NOMO-1 treated with dmso at 0.1 percent for 144 hours (cell line): ENCODE measurements around the gene ZDHHC15.
"Not testable (repeated sequence)": the region's sequence is repeated elsewhere in the genome, so short reads cannot be mapped to it uniquely, and the experiment has no call there.

Experiments used
- DNase-seq: peaks from one replicate; lab custom pipeline; 2025; ENCODE audit not compliant: unreplicated experiment; lab: John Stamatoyannopoulos, UW

ZDHHC15 gene, protein sequence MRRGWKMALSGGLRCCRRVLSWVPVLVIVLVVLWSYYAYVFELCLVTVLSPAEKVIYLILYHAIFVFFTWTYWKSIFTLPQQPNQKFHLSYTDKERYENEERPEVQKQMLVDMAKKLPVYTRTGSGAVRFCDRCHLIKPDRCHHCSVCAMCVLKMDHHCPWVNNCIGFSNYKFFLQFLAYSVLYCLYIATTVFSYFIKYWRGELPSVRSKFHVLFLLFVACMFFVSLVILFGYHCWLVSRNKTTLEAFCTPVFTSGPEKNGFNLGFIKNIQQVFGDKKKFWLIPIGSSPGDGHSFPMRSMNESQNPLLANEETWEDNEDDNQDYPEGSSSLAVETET

GRCh38 chrX:75522565-75523431 lies at the start of gene ZDHHC15:
Gene ZDHHC15, minus strand, starts transcription at chrX:75523037. Its CDS starts 13 bp downstream, at chrX:75523024.
- DNase-seq, result no peak

- not testable (repeated sequence) for DNase-seq
Measured at GRCh38 chrX:75560544-75560943, 37.7 kb upstream of the ZDHHC15 start.

- no peak for DNase-seq
Measured at GRCh38 chrX:75547783-75548182, 24.9 kb upstream of the ZDHHC15 start.

DNA sequence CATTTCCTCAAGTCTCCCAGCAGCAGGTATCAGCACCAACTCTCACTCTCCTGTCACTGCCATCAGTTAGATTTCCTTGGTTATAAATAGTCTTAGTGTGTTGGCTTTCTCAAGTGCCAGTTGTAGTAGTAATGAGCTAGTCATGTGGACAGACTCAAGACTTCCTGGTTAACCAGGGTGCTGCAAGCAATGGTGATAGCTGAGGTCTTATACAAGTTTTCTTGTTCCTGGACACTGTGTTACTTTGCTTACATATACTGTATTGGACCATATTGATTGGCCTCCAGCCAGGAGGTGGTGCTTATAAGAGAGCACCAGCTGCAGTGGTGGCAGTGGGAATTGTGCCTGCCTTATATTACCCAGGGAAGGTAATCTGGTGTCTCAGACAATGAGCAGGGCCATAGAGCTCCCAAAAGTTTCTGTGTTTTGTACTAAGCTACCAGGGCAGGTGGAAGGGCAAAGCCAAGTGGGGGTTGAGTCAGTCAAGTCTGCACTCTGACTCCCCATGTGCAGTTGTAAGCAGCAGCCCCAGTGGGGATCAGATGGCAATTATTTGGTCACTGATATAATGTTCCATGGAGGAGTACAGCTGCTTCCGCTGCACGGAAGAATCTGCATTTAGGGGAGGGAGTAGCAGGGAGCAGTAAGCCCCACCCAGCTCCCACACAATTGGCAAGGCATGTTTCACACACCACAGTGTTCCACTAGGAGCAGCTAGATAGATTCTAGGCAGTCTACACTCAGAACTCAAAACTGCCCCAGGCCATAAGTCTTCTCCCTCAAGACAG lies 24.1 kb upstream of the ZDHHC15 start:
- DNase-seq, result no peak

- no peak for DNase-seq
Measured at GRCh38 chrX:75544786-75545185, 21.9 kb upstream of the ZDHHC15 start.

DNA sequence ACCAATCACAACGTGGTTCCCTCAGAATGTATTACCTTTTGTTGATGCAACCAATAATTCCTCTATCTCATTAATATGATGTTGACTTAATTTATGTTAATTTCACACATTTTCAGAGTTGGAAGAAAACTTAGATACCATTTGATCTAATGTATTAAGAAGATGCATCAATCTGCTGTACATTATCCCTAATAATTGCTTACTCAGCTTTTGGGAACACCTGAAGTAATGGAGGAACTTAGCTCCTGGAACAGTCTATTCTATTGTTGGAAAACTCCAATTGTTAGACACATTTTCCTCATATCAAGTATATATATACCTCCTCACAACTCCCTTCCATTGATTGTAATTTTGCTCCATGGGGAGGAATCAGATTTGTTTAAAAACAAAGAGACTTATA lies 38.9 kb downstream of the ZDHHC15 start:
- DNase-seq, result no peak

GRCh38 chrX:75461780-75462179 lies 61.1 kb downstream of the ZDHHC15 start:
- DNase-seq, result not testable (repeated sequence)

DNA sequence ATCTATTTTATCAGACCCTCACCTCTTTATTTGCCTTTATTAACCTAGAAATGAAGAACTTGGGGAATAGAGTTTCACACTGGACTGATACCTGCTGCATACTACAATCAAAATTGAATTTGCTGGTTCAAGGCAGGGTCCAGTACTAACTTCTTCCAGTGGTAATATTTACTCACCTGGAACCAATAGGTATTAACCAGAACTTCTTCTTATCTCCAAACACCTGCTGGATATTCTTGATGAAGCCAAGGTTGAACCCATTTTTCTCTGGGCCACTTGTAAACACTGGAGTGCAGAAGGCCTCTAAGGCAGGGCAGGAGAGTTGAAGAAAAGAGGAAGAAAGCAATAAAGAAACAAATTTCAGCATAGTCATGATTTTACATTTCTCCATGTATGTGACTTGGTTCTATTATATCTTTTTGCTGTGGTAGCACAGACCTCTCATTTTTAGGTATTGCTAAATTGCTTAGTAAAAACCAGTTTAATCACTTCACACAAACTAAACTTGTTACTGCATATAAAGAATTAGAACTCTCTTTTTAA lies 101.1 kb downstream of the ZDHHC15 start:
- DNase-seq, result peak; percentile 15

- DNase-seq, result not testable (repeated sequence)
Measured at GRCh38 chrX:75407153-75407552, 115.7 kb downstream of the ZDHHC15 start.

DNA sequence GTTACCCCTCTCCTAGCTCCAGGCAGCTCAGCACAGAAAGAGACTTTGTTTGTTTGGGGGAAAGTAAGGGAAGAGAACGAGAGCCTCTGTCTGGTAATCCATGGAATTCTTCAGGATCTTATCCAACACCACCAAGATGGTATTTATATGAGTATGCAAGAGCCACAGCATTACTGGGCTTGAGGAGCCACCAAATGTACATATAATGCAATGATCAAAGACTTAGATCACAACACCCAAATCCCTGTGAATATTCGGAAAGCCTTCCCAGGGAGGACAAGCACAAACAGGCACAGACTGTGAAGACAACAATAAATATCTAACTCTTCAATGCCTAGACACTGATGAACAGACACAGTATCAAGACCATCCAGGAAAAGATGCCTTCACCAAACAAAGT lies 132.4 kb downstream of the ZDHHC15 start:
- DNase-seq, result no peak

GRCh38 chrX:75369721-75370120 lies 153.1 kb downstream of the ZDHHC15 start:
- DNase-seq, result no peak

- DNase-seq, result no peak
Measured at GRCh38 chrX:75366861-75367260, 156.0 kb downstream of the ZDHHC15 start.

GRCh38 chrX:75365243-75365975 lies 157.4 kb downstream of the ZDHHC15 start:
- no peak for DNase-seq

DNA sequence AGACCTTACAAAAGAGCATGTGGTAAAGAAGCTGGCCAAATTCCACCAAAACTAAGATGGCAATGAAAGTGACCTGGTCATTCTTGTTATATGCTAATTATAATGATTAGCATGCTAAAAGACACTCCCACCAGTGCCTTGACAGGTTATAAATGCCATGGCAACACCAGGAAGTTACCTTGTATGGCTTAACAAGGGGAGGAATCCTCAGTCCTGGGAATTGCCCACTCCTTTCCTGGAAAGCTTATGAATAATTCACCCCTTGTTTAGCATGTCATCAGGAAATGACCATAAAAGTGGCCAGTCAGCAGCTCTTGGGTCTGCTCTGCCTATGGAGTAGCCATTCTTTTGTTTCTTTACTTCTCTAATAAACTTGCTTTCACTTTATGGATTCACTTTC lies 161.0 kb downstream of the ZDHHC15 start:
- no peak for DNase-seq

DNA sequence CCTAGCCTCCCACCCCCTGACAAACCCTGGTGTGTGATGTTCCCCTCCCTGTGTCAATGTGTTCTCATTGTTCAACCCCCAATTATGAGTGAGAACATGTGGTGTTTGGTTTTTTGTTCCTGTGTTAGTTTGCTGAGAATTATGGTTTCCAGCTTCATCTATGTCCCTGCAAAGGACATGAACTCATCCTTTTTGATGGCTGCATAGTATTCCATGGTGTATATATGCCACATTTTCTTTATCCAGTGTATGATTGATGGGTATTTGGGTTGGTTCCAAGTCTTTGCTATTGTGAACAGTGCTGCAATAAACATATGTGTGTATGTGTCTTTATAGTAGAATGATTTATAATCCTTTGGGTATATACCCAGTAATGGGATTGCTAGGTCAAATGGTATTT lies 174.2 kb downstream of the ZDHHC15 start:
- DNase-seq, result not testable (repeated sequence)

GRCh38 chrX:75337525-75337924 lies 185.3 kb downstream of the ZDHHC15 start:
- DNase-seq, result no peak

GRCh38 chrX:75335127-75335458 lies 187.7 kb downstream of the ZDHHC15 start:
- no peak for DNase-seq

DNA sequence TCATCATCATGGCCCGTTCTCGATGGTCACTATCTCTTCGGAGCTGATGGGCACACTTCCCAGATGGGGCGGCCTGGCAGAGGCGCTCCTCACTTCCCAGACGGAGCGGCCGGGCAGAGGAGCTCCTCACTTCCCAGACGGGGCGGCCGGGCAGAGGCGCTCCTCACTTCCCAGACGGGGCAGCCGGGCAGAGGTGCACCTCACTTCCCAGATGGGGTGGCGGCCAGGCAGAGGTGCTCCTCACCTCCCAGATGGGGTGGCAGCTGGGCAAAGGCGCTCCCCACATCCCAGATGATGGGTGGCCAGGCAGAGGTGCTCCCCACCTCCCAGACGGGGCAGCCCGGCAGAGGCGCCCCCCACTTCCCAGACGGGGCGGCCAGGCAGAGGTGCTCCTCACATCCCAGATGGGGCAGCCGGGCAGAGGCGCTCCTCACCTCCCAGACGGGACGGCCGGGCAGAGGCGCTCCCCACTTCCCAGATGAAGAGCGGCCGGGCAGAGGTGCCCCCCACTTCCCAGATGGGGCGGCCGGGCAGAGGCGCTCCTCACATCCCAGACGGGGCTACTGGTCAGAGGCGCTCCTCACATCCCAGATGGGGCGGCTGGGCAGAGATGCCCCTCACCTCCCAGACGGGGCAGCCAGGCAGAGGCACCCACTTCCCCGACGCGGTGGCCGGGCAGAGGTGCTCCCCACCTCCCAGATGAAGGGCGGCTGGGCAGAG lies 188.3 kb downstream of the ZDHHC15 start:
- DNase-seq, result not testable (repeated sequence)

- no peak for DNase-seq
Measured at GRCh38 chrX:75327607-75328006, 195.2 kb downstream of the ZDHHC15 start.
